Measurements from ENCODE around the gene TARBP2. TPM values are rescaled to one million over a fixed set of nuclear protein-coding genes. Genes with fewer than 3 reads are reported as not detected.

TARBP2 gene
- total RNA-seq, 2 donors from 2014 or later = 36.6 to 66.9 TPM

GRCh38 chr12:53462935-53463334 lies 38.1 kb upstream of the TARBP2 start:
- Histone ChIP-seq H3K27ac (no peak overlapping the region), H3K4me1 (no peaks in the 10 kb centered on the region), H3K36me3 (replicated peaks in 1 of 2; ENCODE audit: insufficient read depth in 1 of 2, low read depth in 2 of 2) (peaks cover 50 to 82% of the 10 kb centered on the region in 2 donors), H3K4me3 (no peak overlapping the region), H3K9me3 (no peaks in the 10 kb centered on the region), H3K27me3 (no peaks in the 10 kb centered on the region)
- intact Hi-C loops (cut with DNase I) = no loop called here
- TF ChIP-seq, protein P1, sequence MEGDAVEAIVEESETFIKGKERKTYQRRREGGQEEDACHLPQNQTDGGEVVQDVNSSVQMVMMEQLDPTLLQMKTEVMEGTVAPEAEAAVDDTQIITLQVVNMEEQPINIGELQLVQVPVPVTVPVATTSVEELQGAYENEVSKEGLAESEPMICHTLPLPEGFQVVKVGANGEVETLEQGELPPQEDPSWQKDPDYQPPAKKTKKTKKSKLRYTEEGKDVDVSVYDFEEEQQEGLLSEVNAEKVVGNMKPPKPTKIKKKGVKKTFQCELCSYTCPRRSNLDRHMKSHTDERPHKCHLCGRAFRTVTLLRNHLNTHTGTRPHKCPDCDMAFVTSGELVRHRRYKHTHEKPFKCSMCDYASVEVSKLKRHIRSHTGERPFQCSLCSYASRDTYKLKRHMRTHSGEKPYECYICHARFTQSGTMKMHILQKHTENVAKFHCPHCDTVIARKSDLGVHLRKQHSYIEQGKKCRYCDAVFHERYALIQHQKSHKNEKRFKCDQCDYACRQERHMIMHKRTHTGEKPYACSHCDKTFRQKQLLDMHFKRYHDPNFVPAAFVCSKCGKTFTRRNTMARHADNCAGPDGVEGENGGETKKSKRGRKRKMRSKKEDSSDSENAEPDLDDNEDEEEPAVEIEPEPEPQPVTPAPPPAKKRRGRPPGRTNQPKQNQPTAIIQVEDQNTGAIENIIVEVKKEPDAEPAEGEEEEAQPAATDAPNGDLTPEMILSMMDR (IDR thresholded peaks at IDR 0.05) = no peak
- DNase-seq (no peak), ATAC-seq (no peak)
- 53 to 57% methylated on average over 3 of the region's 3 CpGs for WGBS, 2 donors

DNA sequence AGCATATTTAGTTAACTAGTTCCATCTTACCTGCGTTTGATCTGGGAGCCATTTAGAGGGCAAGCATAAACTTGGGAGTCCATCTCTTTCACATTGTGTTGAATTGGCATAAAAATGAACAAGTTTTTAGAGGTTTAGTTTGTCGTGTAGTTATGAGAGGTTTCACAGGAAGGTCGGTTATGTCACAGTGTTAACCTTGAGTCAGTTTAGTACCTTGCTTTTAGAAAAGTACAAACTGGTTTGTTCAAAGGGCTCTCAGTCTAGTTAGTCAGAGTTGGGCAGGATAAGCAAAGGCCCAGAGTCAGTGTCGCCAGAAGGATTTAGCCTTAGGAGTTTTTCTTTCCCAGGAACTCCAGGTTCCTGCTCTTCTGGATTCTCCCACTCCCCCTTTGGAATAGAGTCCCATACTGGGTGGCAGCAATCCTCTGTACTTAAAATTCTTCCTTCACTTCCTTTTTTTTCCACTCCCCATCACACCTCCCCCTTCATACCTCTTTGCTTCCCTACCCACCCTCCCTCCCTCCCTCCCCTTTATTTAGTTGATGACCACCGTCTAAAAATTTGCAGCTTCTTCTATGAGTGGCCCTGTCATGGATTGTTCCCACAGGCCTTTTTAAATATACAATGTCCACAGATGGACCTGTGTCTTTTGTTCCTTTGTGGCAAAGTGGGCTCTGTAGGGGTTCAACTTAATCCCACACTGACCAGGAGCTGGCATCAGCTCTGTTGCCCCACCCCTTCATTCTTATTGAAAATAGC lies 37.1 kb upstream of the TARBP2 start:
- Histone ChIP-seq H3K36me3 (replicated peaks in 1 of 2; ENCODE audit: insufficient read depth in 1 of 2, low read depth in 2 of 2) (peaks cover 44 to 81% of the 10 kb centered on the region in 2 donors), H3K27ac (no peak overlapping the region), H3K9me3 (no peaks in the 10 kb centered on the region), H3K4me3 (no peak overlapping the region), H3K4me1 (no peaks in the 10 kb centered on the region), H3K27me3 (no peaks in the 10 kb centered on the region)
- ATAC-seq = no peak
- intact Hi-C loops (cut with DNase I) = no loop called here
- DNase-seq = no peak
- TF ChIP-seq, protein P1 (IDR thresholded peaks at IDR 0.05) = no peak
- TF ChIP-seq POLR2A (IDR thresholded peaks at IDR 0.05) = no peak
- WGBS, 2 donors = 54 to 55% methylated on average over 5 of the region's 5 CpGs

- Histone ChIP-seq H3K27me3 (no peaks in the 10 kb centered on the region), H3K9me3 (no peaks in the 10 kb centered on the region), H3K4me3 (no peak overlapping the region), H3K27ac (no peak overlapping the region), H3K36me3 (replicated peaks in 1 of 2; ENCODE audit: insufficient read depth in 1 of 2, low read depth in 2 of 2) (peaks cover 47 to 84% of the 10 kb centered on the region in 2 donors), H3K4me1 (no peaks in the 10 kb centered on the region)
- TF ChIP-seq, protein P1 (IDR thresholded peaks at IDR 0.05) = no peak
- TF ChIP-seq POLR2A (IDR thresholded peaks at IDR 0.05) = no peak
- intact Hi-C loops (cut with DNase I) = no loop called here
- WGBS, 2 donors = 86 to 93% methylated on average over 11 of the region's 11 CpGs
- ATAC-seq (no peak), DNase-seq (no peak)
These were observed 36.2 kb upstream of the TARBP2 start for GRCh38 chr12:53464685-53465418.

DNA sequence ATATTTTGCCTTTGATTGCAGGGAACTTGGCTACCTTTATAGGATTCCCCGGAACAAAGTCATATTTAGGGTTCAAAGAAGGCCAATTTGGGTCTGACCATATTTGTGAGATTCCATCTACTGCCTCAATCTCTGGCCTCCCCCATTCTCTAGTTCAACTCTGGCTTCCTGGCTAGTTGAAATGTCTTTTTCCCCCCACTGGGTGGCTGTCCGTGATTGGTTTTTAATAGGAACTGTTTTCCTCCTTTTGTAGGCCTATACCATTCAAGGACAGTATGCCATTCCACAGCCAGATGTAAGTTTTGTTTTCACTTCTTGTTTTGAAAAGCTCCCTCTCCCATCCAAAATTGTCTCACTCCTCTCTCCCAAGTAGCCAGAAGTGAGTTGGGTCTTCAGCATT lies 35.4 kb upstream of the TARBP2 start:
- no peaks in the 10 kb centered on the region for H3K27me3 ChIP-seq
- ATAC-seq (no peak), DNase-seq (no peak)
- H3K9me3 ChIP-seq = no peaks in the 10 kb centered on the region
- H3K4me3 ChIP-seq = no peak overlapping the region
- no peak overlapping the region for H3K27ac ChIP-seq
- no peaks in the 10 kb centered on the region for H3K4me1 ChIP-seq
- 50 to 54% methylated on average over 2 of the region's 2 CpGs for WGBS, 2 donors
- peaks cover 42 to 78% of the 10 kb centered on the region in 2 donors for H3K36me3 ChIP-seq (replicated peaks in 1 of 2; ENCODE audit: insufficient read depth in 1 of 2, low read depth in 2 of 2)
- intact Hi-C loops (cut with DNase I) = no loop called here
- TF ChIP-seq, protein P1 (IDR thresholded peaks at IDR 0.05) = no peak
- no peak for TF ChIP-seq POLR2A (IDR thresholded peaks at IDR 0.05)

Measured in body of pancreas (tissue), 4 donors.